Gastrocnemius medialis (tissue), 4 donors: ENCODE results near the gene SLC6A4.

Experiments
- POLR2A ChIP-seq, 2 donors: fragments of 450-650 bp; IDR thresholded peaks; one replicate each; pipeline ENCODE4 v1.6.1; 2017; ENCODE audit warnings: antibody characterized with exemption in 2 of 2, mild to moderate bottlenecking in 2 of 2, moderate library complexity in 2 of 2
- TF ChIP-seq, protein P1 (sequence below), 5 experiments: fragments of 450-650 bp in 3 of 5; fragments of 200-600 bp in 2 of 5; sonication (generic) in 2 of 5; IDR thresholded peaks in 4 of 5; conservative IDR thresholded peaks in 1 of 5; 1 replicate in 4 of 5; 2 replicates in 1 of 5; pipeline ENCODE4 v1.5.1; 2016 to 2019; ENCODE audit warnings: antibody characterized with exemption in 5 of 5, mild to moderate bottlenecking in 3 of 5, moderate library complexity in 3 of 5

DNA sequence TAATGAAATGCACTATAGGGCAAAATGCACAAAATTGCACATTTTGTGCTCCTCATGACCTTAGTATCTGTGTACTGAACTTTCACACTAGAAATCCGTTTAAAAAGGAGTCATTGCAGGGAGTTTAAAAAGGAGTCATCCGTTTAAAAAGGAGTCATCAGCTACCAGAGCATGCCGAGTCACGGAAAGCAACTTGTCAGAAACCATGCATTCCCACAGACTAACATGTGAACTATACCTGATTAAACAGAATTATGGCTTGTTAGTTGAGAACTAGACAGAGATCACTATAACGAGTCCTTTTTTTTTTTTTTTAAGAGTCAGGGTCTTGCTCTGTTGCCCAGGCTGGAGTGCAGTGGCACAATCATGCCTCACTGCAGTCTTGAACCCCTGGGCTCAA, 35.9 kb downstream of the SLC6A4 start:
- TF ChIP-seq, protein P1, sequence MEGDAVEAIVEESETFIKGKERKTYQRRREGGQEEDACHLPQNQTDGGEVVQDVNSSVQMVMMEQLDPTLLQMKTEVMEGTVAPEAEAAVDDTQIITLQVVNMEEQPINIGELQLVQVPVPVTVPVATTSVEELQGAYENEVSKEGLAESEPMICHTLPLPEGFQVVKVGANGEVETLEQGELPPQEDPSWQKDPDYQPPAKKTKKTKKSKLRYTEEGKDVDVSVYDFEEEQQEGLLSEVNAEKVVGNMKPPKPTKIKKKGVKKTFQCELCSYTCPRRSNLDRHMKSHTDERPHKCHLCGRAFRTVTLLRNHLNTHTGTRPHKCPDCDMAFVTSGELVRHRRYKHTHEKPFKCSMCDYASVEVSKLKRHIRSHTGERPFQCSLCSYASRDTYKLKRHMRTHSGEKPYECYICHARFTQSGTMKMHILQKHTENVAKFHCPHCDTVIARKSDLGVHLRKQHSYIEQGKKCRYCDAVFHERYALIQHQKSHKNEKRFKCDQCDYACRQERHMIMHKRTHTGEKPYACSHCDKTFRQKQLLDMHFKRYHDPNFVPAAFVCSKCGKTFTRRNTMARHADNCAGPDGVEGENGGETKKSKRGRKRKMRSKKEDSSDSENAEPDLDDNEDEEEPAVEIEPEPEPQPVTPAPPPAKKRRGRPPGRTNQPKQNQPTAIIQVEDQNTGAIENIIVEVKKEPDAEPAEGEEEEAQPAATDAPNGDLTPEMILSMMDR (IDR thresholded peaks at IDR 0.05 in 4 of 5, conservative IDR thresholded peaks at IDR 0.05 in 1 of 5) = no peak
- no peak for TF ChIP-seq POLR2A (IDR thresholded peaks at IDR 0.05)
